Type B pancreatic cell (in vitro differentiated cells): ENCODE results near the gene ZDHHC7. TPM values are rescaled to one million over a fixed set of nuclear protein-coding genes. Genes with fewer than 3 reads are reported as not detected.

Source experiments
- DNase-seq: peaks from one replicate; pipeline ENCODE4 v3.0.0; 2021; ENCODE audit warnings: mixed read lengths; ENCODE audit not compliant: unreplicated experiment; ENCODE audit errors: extremely low spot score
- H3K27ac Mint-ChIP-seq: 2 replicates; pipeline ENCODE4 v1.8.0; 2021; ENCODE audit warnings: mild to moderate bottlenecking, mixed read lengths
- H3K27me3 Mint-ChIP-seq: 2 replicates; pipeline ENCODE4 v1.8.0; 2021; ENCODE audit warnings: mixed read lengths
- H3K36me3 Mint-ChIP-seq: 2 replicates; pipeline ENCODE4 v1.8.0; 2021; ENCODE audit warnings: mixed read lengths
- H3K4me1 Mint-ChIP-seq: one replicate; pipeline ENCODE4 v1.8.0; 2021; ENCODE audit warnings: mixed read lengths; ENCODE audit not compliant: unreplicated experiment
- H3K4me3 Mint-ChIP-seq: 2 replicates; pipeline ENCODE4 v1.8.0; 2021; ENCODE audit warnings: mild to moderate bottlenecking, mixed read lengths
- H3K9me3 Mint-ChIP-seq: 2 replicates; pipeline ENCODE4 v1.8.0; 2021; ENCODE audit warnings: mixed read lengths
- CTCF ChIP-seq: fragments of 200-600 bp; sonication (generic); conservative IDR thresholded peaks from 2 replicates; pipeline ENCODE4 v1.5.0; 2021; ENCODE audit warnings: antibody characterized with exemption, mild to moderate bottlenecking
- total RNA-seq: library from RNA; stranded (reverse); gene quantifications from 2 replicates; pipeline ENCODE4 v1.2.1, GENCODE V29; 2021; ENCODE audit warnings: low replicate concordance

The ZDHHC7 gene
- total RNA-seq, 1 donor from 2014 or later: 47.1 TPM

GRCh38 chr16:85045641-85046471 is 34.5 kb upstream of the ZDHHC7 start:
- Mint-ChIP-seq H3K36me3 (peaks cover 11% of the 10 kb centered on the region), H3K27me3 (peaks cover 3% of the 10 kb centered on the region), H3K27ac (no peak overlapping the region), H3K9me3 (no peaks in the 10 kb centered on the region), H3K4me3 (no peak overlapping the region), H3K4me1 (peaks cover 23% of the 10 kb centered on the region)
- TF ChIP-seq CTCF: no peak
- DNase-seq: no peak

GRCh38 chr16:85045077-85045476 is 33.7 kb upstream of the ZDHHC7 start:
- TF ChIP-seq CTCF: no peak
- Mint-ChIP-seq H3K36me3 (peaks cover 11% of the 10 kb centered on the region), H3K27ac (no peak overlapping the region), H3K27me3 (peaks cover 3% of the 10 kb centered on the region), H3K4me3 (no peak overlapping the region), H3K4me1 (peaks cover 23% of the 10 kb centered on the region), H3K9me3 (no peaks in the 10 kb centered on the region)
- DNase-seq: no peak

GRCh38 chr16:85042606-85043005 is 31.3 kb upstream of the ZDHHC7 start:
- TF ChIP-seq CTCF: no peak
- Mint-ChIP-seq H3K36me3 (peaks cover 7% of the 10 kb centered on the region), H3K4me1 (peaks cover 23% of the 10 kb centered on the region), H3K9me3 (no peaks in the 10 kb centered on the region), H3K27me3 (peaks cover 3% of the 10 kb centered on the region), H3K27ac (no peak overlapping the region), H3K4me3 (no peak overlapping the region)
- DNase-seq: no peak

GRCh38 chr16:85042167-85042526 is 30.8 kb upstream of the ZDHHC7 start:
- H3K4me3 Mint-ChIP-seq: no peak overlapping the region
- H3K27ac Mint-ChIP-seq: no peak overlapping the region
- H3K4me1 Mint-ChIP-seq: peaks cover 26% of the 10 kb centered on the region
- DNase-seq: no peak
- no peak for TF ChIP-seq CTCF
- H3K27me3 Mint-ChIP-seq: peaks cover 3% of the 10 kb centered on the region
- peaks cover 7% of the 10 kb centered on the region for H3K36me3 Mint-ChIP-seq
- no peaks in the 10 kb centered on the region for H3K9me3 Mint-ChIP-seq

- no peak overlapping the region for H3K27ac Mint-ChIP-seq
- TF ChIP-seq CTCF: no peak
- no peaks in the 10 kb centered on the region for H3K9me3 Mint-ChIP-seq
- H3K27me3 Mint-ChIP-seq: peaks cover 3% of the 10 kb centered on the region
- H3K4me3 Mint-ChIP-seq: no peak overlapping the region
- DNase-seq: no peak
- peaks cover 4% of the 10 kb centered on the region for H3K36me3 Mint-ChIP-seq
- H3K4me1 Mint-ChIP-seq: peaks cover 23% of the 10 kb centered on the region
Measured at GRCh38 chr16:85041219-85042166, 30.2 kb upstream of the ZDHHC7 start.
